GM19467 (cell line): ENCODE results near the gene KRT4.
"Not testable (repeated sequence)": the region's sequence is repeated elsewhere in the genome, so short reads cannot be mapped to it uniquely, and the experiment has no call there.

Experiments
- ATAC-seq: cut with Tn5 transposase; IDR thresholded peaks from one replicate; pipeline ENCODE4 v1.9.1; 2021; ENCODE audit warnings: mild to moderate bottlenecking, moderate library complexity; ENCODE audit not compliant: unreplicated experiment

The KRT4 gene

GRCh38 chr12:52813885-52814709, at the start of gene KRT4:
TSS of gene KRT4 (minus strand) at chr12:52814116. CDS start at chr12:52814058, 58 bp downstream.
- no peak for ATAC-seq

DNA sequence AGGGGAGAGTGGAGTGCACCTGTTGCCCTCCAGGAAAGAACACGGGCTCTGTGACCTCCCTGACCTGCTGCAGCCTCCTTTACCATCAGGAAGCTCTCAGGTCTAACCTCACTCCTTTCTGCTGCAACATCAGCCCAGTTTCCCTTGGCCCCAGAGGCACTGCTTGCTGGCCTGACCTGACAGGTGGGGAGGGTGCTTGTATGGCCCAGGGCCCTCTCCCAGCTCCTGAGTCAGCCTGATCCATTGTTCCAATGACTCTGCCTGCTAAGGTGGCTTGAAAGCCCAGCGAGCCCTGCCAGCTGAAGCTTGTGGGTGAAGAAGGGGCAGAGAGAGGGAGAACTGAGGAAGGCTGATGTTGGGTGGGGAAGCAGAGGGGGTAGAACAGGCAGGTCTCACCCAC, 48.1 kb upstream of the KRT4 start:
- ATAC-seq = no peak

- ATAC-seq = no peak
Measured at GRCh38 chr12:52861511-52861910, 47.6 kb upstream of the KRT4 start.

DNA sequence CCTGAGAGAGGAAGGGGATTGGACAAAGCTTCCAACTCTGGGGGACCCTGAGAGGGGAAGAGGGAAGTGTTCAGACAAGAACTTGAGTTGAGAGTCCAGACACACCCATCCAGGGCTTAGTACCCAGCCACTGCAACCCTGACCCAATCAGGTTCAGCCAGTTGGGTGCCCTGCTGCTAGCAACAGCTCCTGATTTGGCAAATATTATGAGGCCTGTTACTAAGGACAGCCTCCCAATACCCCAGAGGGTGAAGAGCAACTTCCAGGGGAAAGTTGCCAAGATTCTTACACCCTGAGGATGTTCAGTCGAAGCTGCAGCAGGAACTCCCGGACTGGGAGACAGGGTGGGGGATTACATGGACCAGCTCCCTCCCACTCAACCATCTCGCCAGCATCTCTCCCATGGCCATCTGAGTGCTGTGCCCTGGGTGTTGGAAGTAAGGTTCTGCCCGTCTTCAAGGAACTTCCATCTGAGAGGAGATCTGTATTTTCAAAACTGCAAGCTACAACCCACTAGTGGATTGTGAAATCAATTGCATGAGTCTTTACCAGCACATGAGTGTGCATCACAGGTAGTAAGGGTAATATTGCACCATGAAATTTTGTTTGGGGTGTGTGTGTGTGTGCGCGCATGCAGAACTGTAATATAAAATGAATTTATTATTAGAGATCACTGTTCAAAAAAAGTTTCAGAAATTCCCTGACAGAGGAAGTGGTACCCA, 46.3 kb upstream of the KRT4 start:
- ATAC-seq = no peak

- no peak for ATAC-seq
Measured at GRCh38 chr12:52857500-52857899, 43.6 kb upstream of the KRT4 start.

DNA sequence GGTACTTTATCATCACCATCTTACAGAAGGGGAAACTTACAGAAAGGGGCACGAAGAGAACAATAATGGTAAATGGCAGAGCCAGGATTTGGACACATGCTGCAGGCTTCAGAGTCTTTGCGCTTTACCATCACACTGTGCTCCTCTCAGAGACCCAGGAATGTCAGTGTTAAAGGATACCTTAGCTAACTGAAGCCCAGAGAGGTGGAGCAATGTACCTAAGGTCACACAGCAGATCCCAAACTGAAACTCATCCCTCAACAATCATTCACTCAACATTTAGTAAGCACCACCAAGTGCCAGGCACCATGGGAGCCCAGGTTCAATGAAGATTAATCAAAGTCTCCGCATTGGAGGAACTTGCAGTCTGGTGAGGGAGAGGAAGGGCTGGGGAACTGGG, 42.9 kb upstream of the KRT4 start:
- no peak for ATAC-seq

DNA sequence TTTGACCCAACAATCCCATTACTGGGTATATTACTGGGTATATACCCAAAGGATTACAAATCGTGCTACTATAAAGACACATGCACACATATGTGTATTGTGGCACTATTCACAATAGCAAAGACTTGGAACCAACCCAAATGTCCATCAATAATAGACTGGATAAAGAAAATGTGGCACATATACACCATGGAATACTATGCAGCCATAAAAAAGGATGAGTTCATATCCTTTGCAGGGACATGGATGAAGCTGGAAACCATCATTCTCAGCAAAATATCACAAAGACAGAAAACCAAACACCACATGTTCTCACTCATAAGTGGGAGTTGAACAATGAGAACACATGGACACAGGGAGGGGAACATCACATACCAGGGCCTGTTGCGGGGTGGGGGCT, 42.2 kb upstream of the KRT4 start:
- ATAC-seq = not testable (repeated sequence)

DNA sequence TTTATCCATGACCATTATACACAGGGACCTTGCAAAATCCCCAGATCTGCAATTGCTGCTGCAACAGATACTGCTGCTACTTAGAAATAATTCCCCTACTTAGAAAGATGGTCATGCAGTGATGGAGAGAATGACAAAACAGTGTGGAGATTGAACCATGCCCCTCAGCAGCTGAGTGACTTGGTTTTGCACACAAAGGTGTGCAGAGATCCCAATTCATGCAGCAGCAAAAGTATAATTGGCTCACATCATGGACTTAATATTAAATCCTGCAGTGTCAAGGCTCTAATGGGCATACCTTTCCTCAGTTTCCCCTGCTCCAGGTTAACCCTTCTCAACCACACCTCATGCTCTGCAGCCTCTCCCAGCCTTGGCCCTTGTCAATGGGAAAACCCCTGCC, 37.9 kb upstream of the KRT4 start:
- ATAC-seq = no peak

GRCh38 chr12:52850681-52851080, 36.8 kb upstream of the KRT4 start:
- no peak for ATAC-seq

GRCh38 chr12:52849511-52849910, 35.6 kb upstream of the KRT4 start:
- ATAC-seq = no peak

- no peak for ATAC-seq
Measured at GRCh38 chr12:52848661-52849255, 34.8 kb upstream of the KRT4 start, which contains the start of gene KRT78. TSS of gene KRT78 (minus strand) at chr12:52848994. CDS start at chr12:52848930, 64 bp downstream.

- no peak for ATAC-seq
Measured at GRCh38 chr12:52847335-52848102, 33.6 kb upstream of the KRT4 start.

DNA sequence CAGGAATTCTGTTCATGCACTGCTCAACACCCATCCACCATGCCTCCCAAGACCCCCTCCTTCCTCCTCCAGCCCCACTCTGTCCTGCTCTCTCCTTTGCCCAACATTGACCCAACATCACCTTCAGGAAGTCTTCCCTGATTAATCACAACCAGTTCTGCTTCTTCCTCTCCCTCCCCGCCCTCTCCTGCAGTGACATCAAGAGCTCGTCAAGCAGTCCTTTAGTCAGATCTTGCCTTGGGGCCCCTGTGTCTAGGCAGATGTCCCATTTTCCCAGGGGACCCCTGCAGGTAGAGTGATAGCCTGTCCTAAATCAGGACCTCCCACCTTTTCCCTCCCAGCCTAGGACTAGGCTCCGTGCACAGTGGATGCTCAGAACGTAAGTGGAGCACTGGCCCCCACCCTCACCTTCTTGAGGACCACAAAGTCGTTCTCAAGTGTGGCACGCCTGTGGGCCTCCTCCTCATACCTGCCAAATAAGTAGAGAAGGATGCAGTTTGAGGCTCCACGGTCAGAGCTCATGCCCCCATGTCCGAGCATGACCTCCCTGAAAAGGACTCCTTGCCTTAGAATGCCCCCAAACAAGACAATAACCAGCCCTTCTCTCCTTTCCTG, 32.5 kb upstream of the KRT4 start:
- ATAC-seq = no peak

GRCh38 chr12:52845946-52846345, 32.0 kb upstream of the KRT4 start:
- ATAC-seq = no peak

DNA sequence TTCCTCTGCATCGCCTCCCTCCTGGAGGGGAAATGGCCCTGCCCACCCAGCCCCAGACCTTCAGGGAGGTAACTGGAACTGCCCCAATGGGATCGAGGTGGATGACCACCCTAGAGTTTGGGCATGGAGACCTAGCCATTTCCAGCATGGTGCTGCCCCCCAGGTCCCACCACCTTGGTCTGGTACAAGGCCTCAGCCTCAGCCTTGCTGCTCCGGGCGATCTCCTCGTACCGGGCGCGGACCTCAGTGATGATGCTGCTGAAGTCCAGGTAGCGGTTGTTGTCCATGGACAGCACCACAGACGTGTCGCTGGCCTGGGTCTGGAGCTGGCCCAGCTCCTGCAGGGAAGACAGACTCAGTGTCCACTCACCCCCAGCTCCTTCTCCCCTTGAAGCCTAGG, 30.5 kb upstream of the KRT4 start:
- ATAC-seq = no peak

DNA sequence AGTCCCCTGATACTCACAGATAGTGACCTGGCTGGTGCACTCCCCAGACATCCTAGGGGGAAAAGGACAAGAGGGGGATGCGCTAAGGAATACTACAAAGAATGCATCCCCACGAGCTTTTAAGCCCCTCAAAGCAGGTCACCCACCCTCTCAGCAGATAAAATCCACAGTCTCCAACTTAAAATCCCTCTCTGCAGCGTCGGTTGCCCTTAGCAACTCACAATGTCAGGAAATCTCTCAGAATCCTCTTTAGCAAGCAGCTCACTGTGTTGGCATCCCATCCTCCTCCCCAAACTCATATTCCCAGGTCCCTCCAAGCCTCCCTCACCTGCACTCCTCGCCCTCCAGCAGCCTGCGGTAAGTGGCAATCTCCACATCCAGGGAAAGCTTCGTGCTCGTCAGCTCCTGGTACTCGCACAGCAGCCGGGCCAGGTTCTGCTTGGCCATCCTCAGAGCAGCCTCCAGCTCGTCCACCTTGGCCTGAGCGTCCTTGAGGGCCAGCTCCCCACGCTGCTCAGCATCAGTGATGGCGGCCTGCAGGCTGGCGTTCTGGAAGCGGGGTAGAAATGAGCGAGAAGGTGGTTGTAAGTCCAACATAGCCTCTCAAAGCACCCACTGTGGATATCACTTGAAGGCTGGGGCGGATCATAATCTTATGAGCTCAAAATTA, 25.7 kb upstream of the KRT4 start:
- no peak for ATAC-seq

DNA sequence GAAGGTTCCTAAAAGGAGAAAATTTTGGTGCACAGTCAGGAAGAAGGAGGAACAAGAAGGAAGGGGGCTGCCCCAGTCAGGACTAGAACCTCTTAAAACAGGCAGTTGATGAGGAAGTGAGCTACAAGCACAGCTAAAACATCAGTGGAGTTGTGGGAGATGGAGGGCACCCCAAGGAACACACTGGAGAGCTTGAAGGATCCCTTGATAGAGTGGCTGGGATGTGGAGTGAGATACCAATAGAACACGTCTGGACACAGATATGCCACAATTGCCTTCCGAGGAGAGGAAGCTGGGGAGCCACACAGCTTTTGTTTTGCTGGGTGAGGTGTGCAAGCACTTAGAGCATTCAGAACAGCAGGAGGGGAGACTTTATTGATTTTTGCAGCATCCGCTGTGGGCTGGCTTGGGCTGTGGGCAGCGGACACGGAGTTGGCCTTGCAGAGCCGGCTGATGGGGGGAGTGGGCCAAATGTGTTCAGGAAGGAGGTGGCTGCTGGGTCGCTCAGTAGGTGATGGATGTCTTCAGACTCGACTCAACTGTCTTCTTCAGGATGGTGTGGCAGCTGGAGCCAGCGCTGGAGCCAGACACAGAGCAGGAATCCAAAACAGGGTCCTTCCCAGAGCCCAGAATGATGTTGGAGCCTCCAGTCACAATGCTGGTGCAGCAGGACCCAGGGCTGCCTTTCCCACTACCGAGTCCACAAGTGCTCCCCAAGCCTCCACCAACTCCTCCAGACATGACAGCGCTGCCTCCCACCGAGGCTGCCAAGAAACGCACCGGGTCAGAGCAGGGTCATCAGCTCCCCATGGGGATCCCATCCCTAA, 24.9 kb upstream of the KRT4 start:
- no peak for ATAC-seq

GRCh38 chr12:52837781-52838608, 24.1 kb upstream of the KRT4 start:
- no peak for ATAC-seq

GRCh38 chr12:52837413-52837741, 23.5 kb upstream of the KRT4 start:
- no peak for ATAC-seq
